HepG2 (cell line): ENCODE data around the gene ALDH16A1. TPM values are rescaled to one million over a fixed set of nuclear protein-coding genes. Genes with fewer than 3 reads are reported as not detected.

Source experiments
- CENPBD1 ChIP-seq: sonication (generic); formaldehyde crosslinking; IDR thresholded peaks from 2 replicates; pipeline ENCODE4 v1.8.0; 2022; ENCODE audit warnings: missing genetic modification reagents, low read depth, mild to moderate bottlenecking, borderline replicate concordance
- FOXA1 ChIP-seq, 2 experiments: fragments of 450-650 bp in 1 of 2; sonication (generic) in 1 of 2; formaldehyde crosslinking in 1 of 2; IDR thresholded peaks; 2 replicates each; pipeline versions ENCODE4 v1.4.0 to v1.6.1; 2016 to 2020; ENCODE audit warnings: missing genetic modification reagents in 1 of 2
- HMGXB4 ChIP-seq, 2 experiments: sonication (generic) in 1 of 2; formaldehyde crosslinking in 1 of 2; IDR thresholded peaks; 2 replicates each; pipeline versions ENCODE4 v1.4.0 to v1.6.1; 2018 to 2020; ENCODE audit warnings: missing genetic modification reagents in 2 of 2, borderline replicate concordance in 1 of 2, low read depth in 1 of 2, mild to moderate bottlenecking in 1 of 2, missing biosample characterization in 1 of 2
- KDM3A ChIP-seq: IDR thresholded peaks from 2 replicates; pipeline ENCODE4 v1.6.1; 2018; ENCODE audit warnings: low read depth, missing compliant biosample characterization
- MAZ ChIP-seq, 2 experiments: sonication (generic) in 1 of 2; formaldehyde crosslinking in 1 of 2; IDR thresholded peaks; 2 replicates each; pipeline versions ENCODE4 v1.5.0 to v1.6.1; 2012 to 2020; ENCODE audit warnings: low read depth in 2 of 2, mild to moderate bottlenecking in 2 of 2, borderline replicate concordance in 1 of 2, improper control_type of control experiment in 1 of 2, low read length in 1 of 2, missing genetic modification reagents in 1 of 2, moderate library complexity in 1 of 2
- PATZ1 ChIP-seq: sonication (generic); formaldehyde crosslinking; IDR thresholded peaks from 2 replicates; pipeline ENCODE4 v1.4.0; 2020; ENCODE audit warnings: missing genetic modification reagents
- PCBP1 ChIP-seq: fragments of 200-400 bp; formaldehyde crosslinking; IDR thresholded peaks from 2 replicates; pipeline ENCODE4 v1.6.1; 2017; ENCODE audit warnings: mild to moderate bottlenecking, low read depth, low read length, borderline replicate concordance
- SYNCRIP ChIP-seq: fragments of 200-400 bp; formaldehyde crosslinking; IDR thresholded peaks from 2 replicates; pipeline ENCODE4 v1.6.1; 2018; ENCODE audit warnings: mild to moderate bottlenecking, low read depth, low read length; ENCODE audit not compliant: insufficient read depth
- TEAD2 ChIP-seq: sonication (generic); formaldehyde crosslinking; IDR thresholded peaks from 2 replicates; pipeline ENCODE4 v1.9.0; 2021; ENCODE audit warnings: missing genetic modification reagents
- TEAD3 ChIP-seq: optimal IDR thresholded peaks from 2 replicates; pipeline ENCODE3; 2016; ENCODE audit warnings: borderline replicate concordance
- ZGPAT ChIP-seq: IDR thresholded peaks from 2 replicates; pipeline ENCODE4 v1.6.1; 2016; ENCODE audit warnings: mild to moderate bottlenecking
- ZNF264 ChIP-seq: sonication (generic); formaldehyde crosslinking; IDR thresholded peaks from 2 replicates; pipeline ENCODE4 v1.4.0; 2020; ENCODE audit warnings: missing genetic modification reagents
- ZNF839 ChIP-seq: sonication (generic); formaldehyde crosslinking; IDR thresholded peaks from 2 replicates; pipeline ENCODE4 v1.4.0; 2020; ENCODE audit warnings: missing genetic modification reagents, mild to moderate bottlenecking, borderline replicate concordance
- polyA plus RNA-seq, 8 experiments: library from polyadenylated mRNA; depleted of rRNA in 3 of 8; stranded (reverse) in 7 of 8; unstranded in 1 of 8; fragments of >200 nt; fragmentation: Illumina TruSeq in 4 of 8; extraction: Trizol in 4 of 8; gene quantifications; 2 replicates each; pipeline versions ENCODE4 v1.2.1 to v1.2.3, GENCODE V29; 2011 to 2016; ENCODE audit warnings: low read depth in 4 of 8, missing spikeins in 1 of 8, mixed read lengths in 1 of 8; ENCODE audit not compliant: insufficient read depth in 1 of 8
- total RNA-seq, 5 experiments: library from RNA; depleted of rRNA; stranded (reverse); fragments of >200 nt; fragmentation: Illumina TruSeq; extraction: Trizol; gene quantifications; 2 replicates each; pipeline ENCODE4 v1.2.3, GENCODE V29; 2016; ENCODE audit warnings: low read depth in 1 of 5
- TF ChIP-seq, protein P1 (sequence below): sonication (generic); formaldehyde crosslinking; IDR thresholded peaks from 2 replicates; pipeline ENCODE4; 2020; ENCODE audit warnings: missing genetic modification reagents, mild to moderate bottlenecking, borderline replicate concordance
- TF ChIP-seq, protein P2 (sequence below): sonication (generic); formaldehyde crosslinking; IDR thresholded peaks from 2 replicates; pipeline ENCODE4 v1.4.0; 2020; ENCODE audit warnings: missing genetic modification reagents, mild to moderate bottlenecking, borderline replicate concordance

The ALDH16A1 gene
- total and polyA plus RNA-seq, 2 of the 13 experiments (the other 11 are each of a cell fraction or from before 2014, with no cell fraction given), result 8.4 to 34.9 TPM

DNA sequence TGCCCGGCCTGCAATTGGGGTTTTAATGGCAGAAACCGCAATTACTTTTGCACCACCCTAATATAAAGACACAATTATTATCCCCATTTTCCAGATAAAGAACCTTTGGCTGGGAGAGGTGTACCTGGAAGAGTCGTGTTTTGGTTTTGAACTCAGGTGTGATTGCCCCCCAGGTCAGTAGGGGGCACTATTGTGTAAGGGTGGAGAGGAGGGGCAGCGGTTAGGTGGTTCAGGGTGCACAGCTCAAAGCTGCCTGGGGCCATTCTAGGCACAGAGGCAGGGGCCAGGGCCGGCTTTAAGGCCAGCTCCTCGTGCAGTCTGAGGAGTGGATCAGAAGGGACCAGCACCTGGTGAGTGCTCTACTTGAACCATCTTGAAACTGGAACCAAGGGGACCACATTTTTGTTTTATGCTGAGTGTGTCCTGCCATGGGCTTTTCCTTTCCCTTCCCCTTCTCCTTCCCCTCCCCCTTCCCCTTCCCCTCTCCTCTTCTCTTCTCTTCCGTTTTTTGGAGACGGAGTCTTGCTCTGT is 53.6 kb downstream of the ALDH16A1 start (continued):
- TF ChIP-seq, protein P1, sequence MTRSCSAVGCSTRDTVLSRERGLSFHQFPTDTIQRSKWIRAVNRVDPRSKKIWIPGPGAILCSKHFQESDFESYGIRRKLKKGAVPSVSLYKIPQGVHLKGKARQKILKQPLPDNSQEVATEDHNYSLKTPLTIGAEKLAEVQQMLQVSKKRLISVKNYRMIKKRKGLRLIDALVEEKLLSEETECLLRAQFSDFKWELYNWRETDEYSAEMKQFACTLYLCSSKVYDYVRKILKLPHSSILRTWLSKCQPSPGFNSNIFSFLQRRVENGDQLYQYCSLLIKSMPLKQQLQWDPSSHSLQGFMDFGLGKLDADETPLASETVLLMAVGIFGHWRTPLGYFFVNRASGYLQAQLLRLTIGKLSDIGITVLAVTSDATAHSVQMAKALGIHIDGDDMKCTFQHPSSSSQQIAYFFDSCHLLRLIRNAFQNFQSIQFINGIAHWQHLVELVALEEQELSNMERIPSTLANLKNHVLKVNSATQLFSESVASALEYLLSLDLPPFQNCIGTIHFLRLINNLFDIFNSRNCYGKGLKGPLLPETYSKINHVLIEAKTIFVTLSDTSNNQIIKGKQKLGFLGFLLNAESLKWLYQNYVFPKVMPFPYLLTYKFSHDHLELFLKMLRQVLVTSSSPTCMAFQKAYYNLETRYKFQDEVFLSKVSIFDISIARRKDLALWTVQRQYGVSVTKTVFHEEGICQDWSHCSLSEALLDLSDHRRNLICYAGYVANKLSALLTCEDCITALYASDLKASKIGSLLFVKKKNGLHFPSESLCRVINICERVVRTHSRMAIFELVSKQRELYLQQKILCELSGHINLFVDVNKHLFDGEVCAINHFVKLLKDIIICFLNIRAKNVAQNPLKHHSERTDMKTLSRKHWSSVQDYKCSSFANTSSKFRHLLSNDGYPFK, result peak; percentile 100
- TF ChIP-seq CENPBD1 (no peak), FOXA1 (IDR thresholded peaks at IDR 0.05) (no peak), FOXA1 (CRISPR knock-in tag; IDR thresholded peaks at IDR 0.05) (0 out of 2 replicates have a peak, but pooled peaks have one; percentile 12), PATZ1 (CRISPR knock-in tag) (peak; percentile 34; the same call in 1 of the 2 replicates), HMGXB4 (CRISPR knock-in tag; IDR thresholded peaks at IDR 0.05; ENCODE audit: borderline replicate concordance in 1 of 2, low read depth in 1 of 2) (peak; percentile 64; a peak in 2 of 4 replicates), ZGPAT (CRISPR knock-in tag) (peak; percentile 55), MAZ (IDR thresholded peaks at IDR 0.05; ENCODE audit: borderline replicate concordance, low read depth, low read length) (peak; percentile 47; the same call in 1 of the 2 replicates), MAZ (CRISPR knock-in tag; IDR thresholded peaks at IDR 0.05; ENCODE audit: low read depth) (no peak), SYNCRIP (no peak), KDM3A (peak; percentile 76; the same call in 1 of the 2 replicates), PCBP1 (0 out of 2 replicates have a peak, but pooled peaks have one; percentile 51), ZNF839 (CRISPR knock-in tag) (no peak), TEAD2 (CRISPR knock-in tag) (no peak), TEAD3 (CRISPR knock-in tag) (peak; percentile 31), ZNF264 (CRISPR knock-in tag) (no peak)
- TF ChIP-seq, protein P2, sequence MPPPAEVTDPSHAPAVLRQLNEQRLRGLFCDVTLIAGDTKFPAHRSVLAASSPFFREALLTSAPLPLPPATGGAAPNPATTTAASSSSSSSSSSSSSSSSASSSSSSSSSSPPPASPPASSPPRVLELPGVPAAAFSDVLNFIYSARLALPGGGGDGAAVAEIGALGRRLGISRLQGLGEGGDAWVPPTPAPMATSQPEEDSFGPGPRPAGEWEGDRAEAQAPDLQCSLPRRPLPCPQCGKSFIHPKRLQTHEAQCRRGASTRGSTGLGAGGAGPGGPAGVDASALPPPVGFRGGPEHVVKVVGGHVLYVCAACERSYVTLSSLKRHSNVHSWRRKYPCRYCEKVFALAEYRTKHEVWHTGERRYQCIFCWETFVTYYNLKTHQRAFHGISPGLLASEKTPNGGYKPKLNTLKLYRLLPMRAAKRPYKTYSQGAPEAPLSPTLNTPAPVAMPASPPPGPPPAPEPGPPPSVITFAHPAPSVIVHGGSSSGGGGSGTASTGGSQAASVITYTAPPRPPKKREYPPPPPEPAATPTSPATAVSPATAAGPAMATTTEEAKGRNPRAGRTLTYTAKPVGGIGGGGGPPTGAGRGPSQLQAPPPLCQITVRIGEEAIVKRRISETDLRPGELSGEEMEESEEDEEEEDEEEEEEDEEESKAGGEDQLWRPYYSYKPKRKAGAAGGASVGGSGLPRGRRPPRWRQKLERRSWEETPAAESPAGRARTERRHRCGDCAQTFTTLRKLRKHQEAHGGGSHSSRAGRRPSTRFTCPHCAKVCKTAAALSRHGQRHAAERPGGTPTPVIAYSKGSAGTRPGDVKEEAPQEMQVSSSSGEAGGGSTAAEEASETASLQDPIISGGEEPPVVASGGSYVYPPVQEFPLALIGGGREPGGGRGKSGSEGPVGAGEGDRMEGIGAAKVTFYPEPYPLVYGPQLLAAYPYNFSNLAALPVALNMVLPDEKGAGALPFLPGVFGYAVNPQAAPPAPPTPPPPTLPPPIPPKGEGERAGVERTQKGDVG (CRISPR knock-in tag), result no peak
